Activated B cell treated with CpG ODN at 0.5 μM for 24 hours (primary cell): ENCODE measurements around the gene GTF2A1. TPM values are rescaled to one million over a fixed set of nuclear protein-coding genes. Genes with fewer than 3 reads are reported as not detected.

ENCODE experiments used
- ATAC-seq: fragments of 200-7000 bp; cut with Tn5 transposase; one replicate; pipeline ENCODE4 v1.10.0; 2021; ENCODE audit warnings: low read depth, mild to moderate bottlenecking, moderate library complexity
- CTCF ChIA-PET: fragments of 350-600 bp; sonication (Branson Sonifier 250); formaldehyde crosslinking; loops from one replicate; lab custom pipeline; 2021; ENCODE audit warnings: antibody characterized with exemption; lab: Charles Lee
- POLR2A ChIA-PET: fragments of 350-600 bp; sonication (Branson Sonifier 250); formaldehyde crosslinking; loops from one replicate; lab custom pipeline; 2021; ENCODE audit warnings: antibody characterized with exemption; lab: Charles Lee
- DNase-seq: peaks from one replicate; pipeline ENCODE4 v3.0.0; 2022
- H3K27ac Mint-ChIP-seq: one replicate; pipeline ENCODE4 v1.8.0; 2020; ENCODE audit warnings: mixed read lengths
- H3K27me3 Mint-ChIP-seq: one replicate; pipeline ENCODE4 v1.8.0; 2021; ENCODE audit warnings: mixed read lengths
- H3K36me3 Mint-ChIP-seq: one replicate; pipeline ENCODE4 v1.8.0; 2021; ENCODE audit warnings: low read depth, mixed read lengths
- H3K4me1 Mint-ChIP-seq: one replicate; pipeline ENCODE4 v1.8.0; 2021; ENCODE audit warnings: mixed read lengths
- H3K4me3 Mint-ChIP-seq: one replicate; pipeline ENCODE4 v1.8.0; 2020; ENCODE audit warnings: mild to moderate bottlenecking, mixed read lengths
- H3K9me3 Mint-ChIP-seq: one replicate; pipeline ENCODE4 v1.8.0; 2020; ENCODE audit warnings: mixed read lengths
- CTCF ChIP-seq: fragments of 200-600 bp; IDR thresholded peaks from one replicate; pipeline ENCODE4 v1.8.0; 2022; ENCODE audit warnings: antibody characterized with exemption, mild to moderate bottlenecking
- intact Hi-C: fragments of 100-400 bp; cut with micrococcal nuclease; formaldehyde crosslinking; loops from one replicate; pipeline ENCODE4 v1.15.1; 2024
- total RNA-seq: library from RNA; stranded (reverse); gene quantifications from 2 replicates; pipeline ENCODE4 v1.2.3, GENCODE V29; 2022

Gene GTF2A1
- total RNA-seq, 1 donor from 2014 or later, result 38.5 TPM

- Mint-ChIP-seq H3K27me3 (no peaks in the 10 kb centered on the region), H3K9me3 (peaks cover 2% of the 10 kb centered on the region)
These were observed 882 bp upstream of the GTF2A1 start for GRCh38 chr14:81221579-81222102.

GRCh38 chr14:81220580-81220829 lies 254 bp downstream of the GTF2A1 start:
- POLR2A ChIA-PET, result interaction anchor here (0.7 to 2.2 kb wide), 20 partner anchors 10 to 313 kb away, joined by 3 to 27 read pairs (median 6); partner anchors contain the start of genes CEP128, SEL1L and TSHR
- CTCF ChIA-PET, result interaction anchor here (1.1 to 1.4 kb wide), 3 partner anchors 49 to 244 kb away, joined by 3 to 4 read pairs (median 3); no protein-coding TSS in a partner anchor
- ATAC-seq (no peak), DNase-seq (no peak)
- H3K27ac Mint-ChIP-seq, result peak overlapping the region; percentile 95
- peaks cover 27% of the 10 kb centered on the region for H3K36me3 Mint-ChIP-seq
- H3K4me3 Mint-ChIP-seq, result peak overlapping the region; percentile 92
- H3K27me3 Mint-ChIP-seq, result no peaks in the 10 kb centered on the region
- H3K9me3 Mint-ChIP-seq, result peaks cover 2% of the 10 kb centered on the region
- intact Hi-C loops, result no loop called here
- peaks cover 35% of the 10 kb centered on the region for H3K4me1 Mint-ChIP-seq
- TF ChIP-seq CTCF, result no peak

More at GRCh38 chr14:81221579-81222102, 882 bp upstream of the GTF2A1 start:
- Mint-ChIP-seq H3K36me3 (peaks cover 18% of the 10 kb centered on the region), H3K4me3 (peak overlapping the region; percentile 92), H3K27ac (peak overlapping the region; percentile 99), H3K4me1 (peaks cover 32% of the 10 kb centered on the region)
- POLR2A ChIA-PET, result interaction anchor here (0.9 to 2.2 kb wide), 17 partner anchors 11 to 312 kb away, joined by 3 to 27 read pairs (median 8); partner anchors contain the start of genes CEP128 and SEL1L
- ATAC-seq (no peak), DNase-seq (no peak)
- no peak for TF ChIP-seq CTCF
- CTCF ChIA-PET, result interaction anchor here (1.1 to 1.4 kb wide), 2 partner anchors 48 to 51 kb away, joined by 3 to 4 read pairs; no protein-coding TSS in a partner anchor
- intact Hi-C loops, result loop anchor here (1.0 kb wide), 3 partner anchors 35 to 312 kb away; partner anchors contain the start of genes CEP128 and SEL1L

GRCh38 chr14:81219759-81220579 lies 790 bp downstream of the GTF2A1 start:
- H3K27ac Mint-ChIP-seq, result peak overlapping the region; percentile 100
- peak; percentile 3 for ATAC-seq
- CTCF ChIA-PET, result interaction anchor here (1.0 to 1.4 kb wide), 4 partner anchors 50 to 245 kb away, joined by 3 to 4 read pairs (median 4); no protein-coding TSS in a partner anchor
- peak overlapping the region; percentile 98 for H3K4me3 Mint-ChIP-seq
- no peaks in the 10 kb centered on the region for H3K27me3 Mint-ChIP-seq
- peaks cover 2% of the 10 kb centered on the region for H3K9me3 Mint-ChIP-seq
- peak; percentile 57 for DNase-seq
- intact Hi-C loops, result loop anchor here (1.0 to 2.0 kb wide), 4 partner anchors 11 to 261 kb away; no protein-coding TSS in a partner anchor
- H3K4me1 Mint-ChIP-seq, result peaks cover 35% of the 10 kb centered on the region
- H3K36me3 Mint-ChIP-seq, result peaks cover 33% of the 10 kb centered on the region
- POLR2A ChIA-PET, result interaction anchor here (0.9 to 2.2 kb wide), 19 partner anchors 9 to 314 kb away, joined by 3 to 27 read pairs (median 8); partner anchors contain the start of genes CEP128, SEL1L and TSHR
- no peak for TF ChIP-seq CTCF

- peaks cover 2% of the 10 kb centered on the region for H3K9me3 Mint-ChIP-seq
- ChIA-PET CTCF (interaction anchor here (1.0 to 1.1 kb wide), 2 partner anchors 49 to 232 kb away, joined by 3 to 4 read pairs; no protein-coding TSS in a partner anchor), POLR2A (interaction anchor here (0.6 to 2.1 kb wide), 20 partner anchors 9 to 315 kb away, joined by 3 to 16 read pairs (median 4); partner anchors contain the start of genes CEP128 and TSHR)
- H3K4me1 Mint-ChIP-seq, result peaks cover 35% of the 10 kb centered on the region
- no peaks in the 10 kb centered on the region for H3K27me3 Mint-ChIP-seq
- ATAC-seq, result peak; percentile 60
- peak overlapping the region; percentile 100 for H3K27ac Mint-ChIP-seq
- no peak for TF ChIP-seq CTCF
- peak; percentile 78 for DNase-seq
- H3K4me3 Mint-ChIP-seq, result peak overlapping the region; percentile 98
- intact Hi-C loops, result loop anchor here (1.0 to 2.0 kb wide), 4 partner anchors 10 to 260 kb away; no protein-coding TSS in a partner anchor
- H3K36me3 Mint-ChIP-seq, result peaks cover 36% of the 10 kb centered on the region
These were observed 1.5 kb downstream of the GTF2A1 start for GRCh38 chr14:81219210-81219758.
